ENCODE results near the gene SMIM5. TPM values are rescaled to one million over a fixed set of nuclear protein-coding genes. Genes with fewer than 3 reads are reported as not detected.

Gene SMIM5
- total and polyA plus RNA-seq, 2 of the 13 experiments (the other 11 are each of a cell fraction or from before 2014, with no cell fraction given) = not detected

DNA sequence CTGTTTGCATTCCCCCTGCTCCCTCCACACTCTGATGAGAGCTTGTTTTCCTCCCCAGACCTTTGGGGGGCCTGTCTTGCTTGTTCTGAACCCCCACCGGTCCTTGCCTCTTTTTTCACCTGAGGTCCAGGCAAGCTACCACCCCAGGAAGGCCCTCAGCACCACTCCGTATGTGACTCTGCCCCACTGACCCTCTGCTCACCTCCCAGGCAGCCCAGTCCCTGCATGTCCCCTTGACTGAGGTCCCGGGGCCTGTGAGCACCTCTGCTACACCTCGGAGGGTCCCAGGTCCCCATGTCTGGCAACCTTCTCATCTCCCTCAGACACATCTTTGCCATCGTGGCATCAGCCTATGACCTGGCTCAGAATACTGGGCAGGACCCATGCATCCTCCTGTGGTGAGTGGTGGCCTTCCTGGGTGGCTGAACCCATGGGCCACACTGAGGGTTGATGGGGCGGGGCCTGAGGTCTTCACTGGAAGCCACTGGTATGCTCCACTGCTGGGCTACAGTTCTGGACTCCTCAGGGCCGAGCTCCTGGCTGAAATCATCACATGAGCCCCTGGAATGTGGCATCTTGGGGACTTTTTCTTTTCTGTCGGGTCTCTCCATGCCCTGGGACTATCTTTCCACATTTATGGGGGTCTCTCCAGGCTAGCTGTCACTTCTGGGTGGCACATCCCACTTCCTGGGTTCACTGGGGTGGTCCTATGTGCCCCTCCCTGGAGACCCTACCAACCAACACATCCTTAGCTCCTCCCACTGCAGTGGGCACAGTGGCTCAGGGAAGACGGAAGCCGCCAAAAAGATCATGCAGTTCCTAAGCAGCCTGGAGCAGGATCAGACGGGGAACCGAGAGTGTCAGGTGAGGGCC lies 42.1 kb upstream of the SMIM5 start:
- H3K79me2 ChIP-seq (ENCODE audit: insufficient read depth, low read length) = no peaks in the 10 kb centered on the region
- no peaks in the 10 kb centered on the region for H4K20me1 ChIP-seq (ENCODE audit: insufficient read depth, low read length)
- ChIA-PET POLR2A (interaction anchor here (0.8 to 2.1 kb wide), 5 partner anchors 10 to 189 kb away, joined by 3 to 8 read pairs (median 3); no protein-coding TSS in a partner anchor), CTCF (ENCODE audit: low intra/inter-chr PET ratio, low total read pairs) (no interaction called here)
- H3K27me3 ChIP-seq (ENCODE audit: control insufficient read depth in 1 of 2, insufficient read depth in 2 of 2, low read length in 2 of 2) = peaks cover 16 to 24% of the 10 kb centered on the region in 2 experiments; a peak in 4 of 5 replicates
- H3K36me3 ChIP-seq (replicated peaks in 1 of 2; ENCODE audit: control insufficient read depth in 1 of 2, insufficient read depth in 2 of 2, low read length in 2 of 2) = no peaks in the 10 kb centered on the region
- H3K27ac ChIP-seq (ENCODE audit: extremely low read length, insufficient read depth, low read length) = no peak overlapping the region
- no peak overlapping the region for H2AFZ ChIP-seq (ENCODE audit: low read length)
- H3K4me2 ChIP-seq (ENCODE audit: low read depth, low read length) = peak overlapping the region; percentile 50; the same call in 1 of the 2 replicates
- peak; percentile 32 for DNase-seq (ENCODE audit: low spot score)
- 24% methylated on average over 11 of the region's 12 CpGs for WGBS (ENCODE audit: low lambda C conversion rate)
- intact Hi-C loops (cut with micrococcal nuclease; ENCODE audit: unreplicated experiment) = no loop called here
- H3K4me3 ChIP-seq (replicated peaks in 1 of 3; ENCODE audit: insufficient read depth in 1 of 3, low read depth in 2 of 3, low read length in 3 of 3) = peak overlapping the region in 1 of 3 experiments; percentile 20; a peak in 1 of 6 replicates
- in situ Hi-C loops (cut with HindIII; ENCODE audit: extremely low pct_ligation_motif_present, low pct_unique_long_range_greater_than_20kb) = loop anchor here (10.0 kb wide), 1 partner anchor 166 kb away; no protein-coding TSS in a partner anchor
- H3K9me3 ChIP-seq (ENCODE audit: low read length) = no peaks in the 10 kb centered on the region
- no peak overlapping the region for H3K9ac ChIP-seq (ENCODE audit: insufficient read depth, low read depth, low read length)
- no TSS peak for BruUV-seq (replicated peaks)
- peaks cover 29% of the 10 kb centered on the region for H3K4me1 ChIP-seq (ENCODE audit: insufficient read depth, low read length)
- peak; percentile 35 for ATAC-seq
- no peak for FAIRE-seq
- TF ChIP-seq, protein P1, sequence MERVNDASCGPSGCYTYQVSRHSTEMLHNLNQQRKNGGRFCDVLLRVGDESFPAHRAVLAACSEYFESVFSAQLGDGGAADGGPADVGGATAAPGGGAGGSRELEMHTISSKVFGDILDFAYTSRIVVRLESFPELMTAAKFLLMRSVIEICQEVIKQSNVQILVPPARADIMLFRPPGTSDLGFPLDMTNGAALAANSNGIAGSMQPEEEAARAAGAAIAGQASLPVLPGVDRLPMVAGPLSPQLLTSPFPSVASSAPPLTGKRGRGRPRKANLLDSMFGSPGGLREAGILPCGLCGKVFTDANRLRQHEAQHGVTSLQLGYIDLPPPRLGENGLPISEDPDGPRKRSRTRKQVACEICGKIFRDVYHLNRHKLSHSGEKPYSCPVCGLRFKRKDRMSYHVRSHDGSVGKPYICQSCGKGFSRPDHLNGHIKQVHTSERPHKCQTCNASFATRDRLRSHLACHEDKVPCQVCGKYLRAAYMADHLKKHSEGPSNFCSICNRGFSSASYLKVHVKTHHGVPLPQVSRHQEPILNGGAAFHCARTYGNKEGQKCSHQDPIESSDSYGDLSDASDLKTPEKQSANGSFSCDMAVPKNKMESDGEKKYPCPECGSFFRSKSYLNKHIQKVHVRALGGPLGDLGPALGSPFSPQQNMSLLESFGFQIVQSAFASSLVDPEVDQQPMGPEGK (CRISPR knock-in tag; IDR thresholded peaks at IDR 0.05) = no peak
- TF ChIP-seq ZNF816 (CRISPR knock-in tag; IDR thresholded peaks at IDR 0.05; ENCODE audit: borderline replicate concordance) = peak; percentile 37; the same call in 1 of the 2 replicates
- TF ChIP-seq ZBTB42 (CRISPR knock-in tag; IDR thresholded peaks at IDR 0.05) = no peak
- TF ChIP-seq EED (CRISPR knock-in tag; IDR thresholded peaks at IDR 0.05) = peak; percentile 12; the same call in 1 of the 2 replicates
- TF ChIP-seq TSC22D2 (CRISPR knock-in tag; IDR thresholded peaks at IDR 0.05; ENCODE audit: borderline replicate concordance) = no peak
- no peak for TF ChIP-seq ZNF335 (CRISPR knock-in tag; IDR thresholded peaks at IDR 0.05)
- TF ChIP-seq, protein P2, sequence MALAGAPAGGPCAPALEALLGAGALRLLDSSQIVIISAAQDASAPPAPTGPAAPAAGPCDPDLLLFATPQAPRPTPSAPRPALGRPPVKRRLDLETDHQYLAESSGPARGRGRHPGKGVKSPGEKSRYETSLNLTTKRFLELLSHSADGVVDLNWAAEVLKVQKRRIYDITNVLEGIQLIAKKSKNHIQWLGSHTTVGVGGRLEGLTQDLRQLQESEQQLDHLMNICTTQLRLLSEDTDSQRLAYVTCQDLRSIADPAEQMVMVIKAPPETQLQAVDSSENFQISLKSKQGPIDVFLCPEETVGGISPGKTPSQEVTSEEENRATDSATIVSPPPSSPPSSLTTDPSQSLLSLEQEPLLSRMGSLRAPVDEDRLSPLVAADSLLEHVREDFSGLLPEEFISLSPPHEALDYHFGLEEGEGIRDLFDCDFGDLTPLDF (CRISPR knock-in tag; IDR thresholded peaks at IDR 0.05) = no peak
- no peak for TF ChIP-seq TBX2 (CRISPR knock-in tag; IDR thresholded peaks at IDR 0.05; ENCODE audit: borderline replicate concordance)
- TF ChIP-seq ZNF225 (CRISPR knock-in tag; IDR thresholded peaks at IDR 0.05) = no peak
- TF ChIP-seq ZNF562 (CRISPR knock-in tag; IDR thresholded peaks at IDR 0.05; ENCODE audit: borderline replicate concordance) = no peak
- TF ChIP-seq, protein P3, sequence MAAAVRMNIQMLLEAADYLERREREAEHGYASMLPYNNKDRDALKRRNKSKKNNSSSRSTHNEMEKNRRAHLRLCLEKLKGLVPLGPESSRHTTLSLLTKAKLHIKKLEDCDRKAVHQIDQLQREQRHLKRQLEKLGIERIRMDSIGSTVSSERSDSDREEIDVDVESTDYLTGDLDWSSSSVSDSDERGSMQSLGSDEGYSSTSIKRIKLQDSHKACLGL (CRISPR knock-in tag; IDR thresholded peaks at IDR 0.05) = 0 out of 2 replicates have a peak, but pooled peaks have one; percentile 38
- no peak for TF ChIP-seq MEIS2 (CRISPR knock-in tag; IDR thresholded peaks at IDR 0.05)
- TF ChIP-seq MBNL3 (CRISPR knock-in tag; conservative IDR thresholded peaks at IDR 0.05) = no peak
- TF ChIP-seq SNAPC2 (CRISPR knock-in tag; IDR thresholded peaks at IDR 0.05) = no peak
- no peak for TF ChIP-seq ZNF510 (CRISPR knock-in tag; IDR thresholded peaks at IDR 0.05; ENCODE audit: low read depth)
- TF ChIP-seq ZNF333 (CRISPR knock-in tag; IDR thresholded peaks at IDR 0.05; ENCODE audit: borderline replicate concordance) = 0 out of 2 replicates have a peak, but pooled peaks have one; percentile 33
- TF ChIP-seq ZFAT (CRISPR knock-in tag; conservative IDR thresholded peaks at IDR 0.05) = no peak
- 0 out of 2 replicates have a peak, but pooled peaks have one; percentile 1 for TF ChIP-seq ZFP90 (CRISPR knock-in tag; IDR thresholded peaks at IDR 0.05; ENCODE audit: borderline replicate concordance)
- TF ChIP-seq SMC3 (IDR thresholded peaks at IDR 0.05; ENCODE audit: low read length) = no peak
- TF ChIP-seq POLR2AphosphoS5 (IDR thresholded peaks at IDR 0.05; ENCODE audit: low read depth, low read length) = no peak
- TF ChIP-seq ZNF367 (CRISPR knock-in tag; IDR thresholded peaks at IDR 0.05; ENCODE audit: borderline replicate concordance) = no peak

Data from HepG2 (cell line).